Measurements from ENCODE around the gene ST6GALNAC3.
"Not testable (repeated sequence)": the region's sequence is repeated elsewhere in the genome, so short reads cannot be mapped to it uniquely, and the experiment has no call there.

ST6GALNAC3 gene

DNA sequence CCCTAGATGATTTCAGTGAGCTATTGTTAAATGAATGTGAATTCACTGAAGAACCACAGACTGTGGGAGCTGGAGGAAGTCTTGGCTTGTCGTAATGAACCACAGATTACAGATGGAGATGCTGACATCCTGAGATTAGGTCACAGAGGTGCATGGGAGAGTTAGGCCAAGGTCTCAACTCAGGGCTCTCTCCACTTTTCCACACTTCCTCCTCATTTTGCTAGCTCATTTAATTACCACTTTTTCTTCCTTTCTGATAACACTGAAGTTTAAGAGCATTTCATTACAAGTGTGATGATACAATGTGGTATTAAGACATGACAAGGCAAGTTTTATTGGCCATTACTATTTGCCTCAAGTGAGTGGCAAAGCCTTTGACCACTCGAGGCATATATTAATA lies 30.8 kb downstream of the ST6GALNAC3 start:
- H3K4me3 ChIP-seq (ENCODE audit: low read depth, low read length): no peak overlapping the region

DNA sequence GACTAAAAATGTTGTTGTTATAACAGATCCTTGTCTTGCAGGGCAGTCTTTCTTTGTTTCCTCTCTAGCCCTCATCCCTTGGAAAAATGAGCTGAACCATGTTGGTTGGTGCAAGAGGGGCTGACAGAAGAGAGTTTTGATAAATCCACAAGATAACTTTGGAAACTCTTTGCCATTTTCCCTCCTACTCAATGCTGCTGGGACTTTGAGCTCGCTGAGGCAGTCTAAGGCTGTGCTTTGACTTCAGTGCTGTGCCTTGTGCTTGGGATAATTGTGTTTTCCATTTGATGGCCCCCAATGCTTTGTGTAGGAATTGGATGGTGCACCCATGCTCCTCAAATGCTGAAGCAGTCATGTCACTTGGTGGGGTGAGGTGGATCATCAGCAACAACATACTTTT lies 31.7 kb downstream of the ST6GALNAC3 start:
- H3K4me3 ChIP-seq (ENCODE audit: low read depth, low read length): no peak overlapping the region

DNA sequence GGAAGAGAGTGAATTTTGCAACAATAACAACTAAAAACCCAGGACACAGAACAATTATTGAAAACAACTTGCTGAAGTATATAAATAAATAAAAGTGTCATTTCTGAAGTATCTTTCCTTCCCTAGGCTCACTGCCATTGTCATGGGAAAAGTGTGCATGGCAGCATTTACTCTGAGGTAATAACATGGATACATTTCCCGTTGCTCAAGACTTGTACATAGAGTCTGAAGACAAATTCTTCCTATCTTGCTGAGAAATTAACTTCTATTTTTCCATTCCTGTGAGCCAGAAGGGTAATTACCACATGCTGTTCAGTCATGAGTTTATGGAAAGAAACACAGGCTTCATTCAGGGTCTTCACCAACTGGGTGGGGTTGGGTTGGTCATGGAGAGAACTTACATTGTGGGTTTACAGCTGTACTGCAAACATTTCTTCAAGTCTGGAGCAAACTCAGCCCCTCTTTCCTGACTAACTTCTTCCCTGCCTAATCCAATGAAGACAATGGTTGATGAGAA lies 32.2 kb downstream of the ST6GALNAC3 start:
- no peak overlapping the region for H3K4me3 ChIP-seq (ENCODE audit: low read depth, low read length)

DNA sequence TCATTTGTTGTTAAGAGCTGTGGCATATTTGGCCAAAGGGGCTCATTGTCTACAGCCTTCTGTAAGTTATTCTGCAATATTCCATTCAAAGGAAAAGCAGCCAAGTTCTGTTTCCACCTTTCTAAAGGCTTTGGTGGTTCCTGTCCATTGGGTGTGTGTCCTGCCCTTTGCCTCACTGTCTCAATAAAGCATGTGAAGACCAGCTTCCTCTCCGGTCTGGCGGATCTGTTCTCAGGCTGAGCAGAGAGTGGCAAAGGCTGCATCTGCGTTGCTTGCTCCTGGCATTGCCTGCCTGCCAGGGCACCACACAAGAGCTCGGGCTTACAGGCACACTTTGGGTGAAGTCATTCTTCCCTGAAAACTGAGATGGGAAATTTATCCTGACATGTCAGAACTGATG lies 34.9 kb downstream of the ST6GALNAC3 start:
- H3K4me3 ChIP-seq (ENCODE audit: low read depth, low read length): no peak overlapping the region

DNA sequence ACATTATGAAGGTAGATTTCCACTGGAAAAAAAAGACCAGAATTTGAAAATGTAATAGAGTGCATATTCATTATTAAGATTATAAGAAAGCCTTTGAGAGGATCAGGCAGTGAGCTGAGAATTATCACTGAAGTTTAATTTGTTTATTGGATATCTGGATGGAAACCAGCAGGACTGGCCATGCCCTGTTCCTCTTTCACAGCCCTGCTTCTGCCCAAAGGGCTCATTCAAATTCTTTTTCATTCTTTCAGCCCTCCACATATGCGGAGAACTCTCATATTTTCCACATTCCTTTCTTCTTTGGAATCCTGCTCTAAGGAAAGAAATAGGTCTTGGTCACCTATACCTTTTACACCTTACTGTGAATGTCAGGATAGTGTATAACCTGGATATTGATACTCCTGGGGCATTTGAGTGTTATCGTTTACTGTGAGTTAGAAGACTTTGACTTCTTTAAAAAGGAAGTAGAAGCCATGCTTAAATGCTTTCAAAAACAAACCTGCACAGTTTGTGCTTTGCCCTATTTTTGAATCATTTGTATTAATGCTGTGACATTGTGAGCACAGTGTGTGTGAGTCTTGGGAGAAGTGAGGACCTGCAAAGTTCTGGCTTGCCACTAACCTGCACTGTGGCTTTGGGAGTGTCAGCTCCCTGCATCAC lies 35.5 kb downstream of the ST6GALNAC3 start:
- H3K4me3 ChIP-seq (ENCODE audit: low read depth, low read length): no peak overlapping the region

DNA sequence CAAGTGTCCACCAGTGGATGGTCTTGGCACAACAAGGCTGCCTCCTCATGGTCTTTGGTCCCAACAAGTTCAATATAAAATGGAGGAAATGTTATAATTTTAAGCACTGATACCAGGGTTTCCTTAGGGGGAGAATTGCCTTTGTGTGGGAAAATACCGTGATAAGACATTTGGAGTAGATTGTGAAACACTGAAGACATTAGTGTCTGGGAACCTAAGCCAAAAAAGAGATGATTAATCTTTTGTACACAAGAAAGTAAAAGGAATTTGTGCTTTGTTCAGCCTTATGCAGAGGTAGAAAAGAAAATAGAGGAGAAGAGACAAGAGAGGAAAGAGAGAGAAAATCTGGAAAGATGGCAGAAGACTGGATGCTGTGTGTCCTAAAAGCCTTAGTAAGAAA lies 36.1 kb downstream of the ST6GALNAC3 start:
- no peak overlapping the region for H3K4me3 ChIP-seq (ENCODE audit: low read depth, low read length)

DNA sequence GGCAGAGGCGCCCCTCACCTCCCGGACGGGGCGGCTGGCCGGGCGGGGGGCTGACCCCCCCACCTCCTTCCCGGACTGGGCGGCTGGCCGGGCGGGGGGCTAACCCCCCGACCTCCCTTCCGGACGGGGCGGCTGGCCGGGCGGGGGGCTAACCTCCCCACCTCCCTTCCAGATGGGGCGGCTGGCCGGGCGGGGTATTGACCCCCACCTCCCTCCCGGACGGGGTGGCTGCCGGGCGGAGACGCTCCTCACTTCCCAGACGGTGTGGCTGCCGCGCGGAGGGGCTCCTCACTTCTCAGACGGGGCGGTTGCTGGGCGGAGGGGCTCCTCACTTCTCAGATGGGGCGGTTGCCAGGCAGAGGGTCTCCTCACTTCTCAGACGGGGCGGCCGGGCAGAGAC lies 37.8 kb downstream of the ST6GALNAC3 start:
- H3K4me3 ChIP-seq (ENCODE audit: low read depth, low read length): not testable (repeated sequence)

DNA sequence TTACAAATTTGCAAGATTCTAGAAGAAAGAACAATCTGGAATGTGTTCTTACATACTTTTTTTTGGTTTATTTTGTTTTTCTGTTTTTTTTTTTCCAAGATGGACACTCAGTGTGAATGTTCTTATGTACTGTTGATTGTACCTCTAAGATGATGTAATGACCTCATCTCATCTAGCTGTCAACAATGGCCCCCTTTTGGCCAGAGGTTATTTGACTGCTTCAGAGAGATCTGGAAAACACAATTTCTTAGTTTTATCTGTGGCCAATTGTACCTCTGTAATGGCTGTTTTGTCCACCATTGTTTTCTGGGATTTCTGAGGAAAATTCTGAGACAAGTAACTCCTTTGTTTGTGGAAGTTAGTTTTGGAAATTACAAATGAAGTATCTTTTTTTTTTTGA lies 38.9 kb downstream of the ST6GALNAC3 start:
- H3K4me3 ChIP-seq (ENCODE audit: low read depth, low read length): no peak overlapping the region

DNA sequence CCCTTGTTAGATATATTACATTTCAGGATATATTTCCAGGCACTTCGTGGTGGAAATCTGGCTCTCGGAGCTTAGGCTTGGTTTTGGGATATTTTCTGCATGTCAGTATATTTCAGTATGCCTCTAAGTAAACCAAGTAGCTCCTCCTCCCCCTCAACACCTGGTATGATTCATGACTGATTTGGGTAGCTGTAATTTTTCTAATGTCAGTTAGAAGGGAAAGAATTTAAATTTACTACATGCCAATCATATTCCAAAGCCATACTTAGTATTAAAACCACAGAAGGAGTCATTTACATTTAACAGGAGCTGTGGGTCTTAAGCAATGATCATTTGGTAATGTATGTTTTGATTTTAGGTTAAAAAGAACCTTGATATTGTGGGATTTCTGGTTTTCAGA lies 40.6 kb downstream of the ST6GALNAC3 start:
- H3K4me3 ChIP-seq (ENCODE audit: low read depth, low read length): no peak overlapping the region

DNA sequence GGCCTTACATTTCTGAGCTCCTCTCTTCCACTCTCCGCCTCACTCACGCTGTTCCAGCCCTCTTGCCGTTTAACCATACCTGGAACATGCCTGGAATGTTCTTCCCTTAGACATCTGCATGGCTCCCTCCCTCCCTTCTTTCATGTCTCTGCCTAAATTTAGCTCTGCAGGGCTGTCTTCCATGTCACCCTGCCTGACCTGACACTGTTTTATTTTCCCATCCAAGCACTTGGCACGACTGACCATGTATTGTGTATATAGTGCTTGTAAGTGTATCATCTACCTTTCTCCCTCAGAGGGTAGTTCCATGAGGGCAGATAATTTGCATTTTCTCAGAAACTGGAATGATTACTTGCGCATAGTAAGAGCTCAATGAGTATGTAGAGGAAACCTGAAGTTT lies 47.3 kb downstream of the ST6GALNAC3 start:
- no peak overlapping the region for H3K4me3 ChIP-seq (ENCODE audit: low read depth, low read length)

DNA sequence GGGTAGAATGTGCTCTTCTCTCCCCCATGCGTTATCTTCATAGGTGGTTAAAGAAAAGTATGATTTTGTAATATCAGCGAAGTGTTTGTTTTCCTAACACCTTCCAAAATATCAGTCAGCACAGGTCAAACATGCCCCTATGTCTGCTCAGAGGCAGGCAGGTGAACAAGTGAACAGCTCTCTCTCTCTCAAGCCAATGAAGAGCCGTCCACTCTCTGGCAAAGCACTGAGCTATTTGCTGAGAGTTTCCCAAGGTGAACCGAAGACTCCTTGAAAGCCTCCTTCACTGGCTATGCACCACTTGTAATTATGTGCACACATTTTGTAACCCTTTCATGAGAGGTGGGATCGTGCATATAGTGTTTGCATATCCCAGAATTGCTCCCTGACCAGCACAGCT lies 47.7 kb downstream of the ST6GALNAC3 start:
- no peak overlapping the region for H3K4me3 ChIP-seq (ENCODE audit: low read depth, low read length)

DNA sequence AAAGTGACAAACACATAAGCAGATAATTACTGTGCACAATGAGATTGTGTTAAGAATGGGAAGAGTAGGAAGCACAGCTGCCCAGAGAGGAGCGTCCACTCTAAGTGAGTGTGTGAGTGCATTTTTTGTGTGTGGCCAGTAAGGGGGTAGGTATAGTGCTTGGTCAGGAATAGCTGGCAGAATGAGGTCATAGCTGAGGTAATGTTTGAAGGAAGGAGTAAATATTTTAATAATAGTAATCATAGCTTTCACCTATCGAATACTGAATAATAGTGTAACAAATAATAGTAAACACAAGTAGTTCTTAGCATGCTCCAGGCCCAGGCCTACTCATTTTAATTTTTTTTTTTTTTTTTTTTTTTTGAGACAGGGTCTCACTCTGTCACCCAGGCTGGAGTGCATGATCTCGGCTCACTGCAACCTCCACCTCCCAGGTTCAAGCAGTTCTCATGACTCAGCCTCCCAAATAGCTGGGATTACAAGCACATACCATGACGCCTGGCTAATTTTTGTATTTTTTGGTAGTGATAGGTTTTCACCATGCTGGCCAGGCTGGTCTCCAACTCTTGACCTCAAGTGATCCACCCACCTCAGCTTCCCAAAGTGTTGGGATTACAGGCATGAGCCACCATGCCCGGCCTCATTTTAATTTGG lies 49.0 kb downstream of the ST6GALNAC3 start:
- not testable (repeated sequence) for H3K4me3 ChIP-seq (ENCODE audit: low read depth, low read length)

DNA sequence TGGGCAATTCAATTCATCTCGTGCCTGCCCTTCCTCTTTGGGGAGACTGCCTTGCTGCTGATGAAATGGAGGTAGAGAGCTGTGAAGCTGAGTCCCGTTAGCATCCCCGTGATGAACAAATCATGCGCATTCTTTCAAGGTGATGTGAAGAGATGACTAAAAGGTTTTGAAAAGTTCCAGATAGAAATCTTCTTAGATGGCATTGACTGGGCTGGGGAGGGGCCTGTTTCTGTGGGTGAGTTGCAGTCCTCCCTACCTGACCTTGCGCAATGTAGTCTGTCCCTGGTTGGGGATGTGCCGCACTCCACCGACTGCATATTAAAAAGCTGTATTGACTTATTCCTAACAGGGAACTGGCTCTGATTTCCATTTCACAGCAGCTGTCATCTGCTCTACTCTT lies 49.6 kb downstream of the ST6GALNAC3 start:
- H3K4me3 ChIP-seq (ENCODE audit: low read depth, low read length): no peak overlapping the region

DNA sequence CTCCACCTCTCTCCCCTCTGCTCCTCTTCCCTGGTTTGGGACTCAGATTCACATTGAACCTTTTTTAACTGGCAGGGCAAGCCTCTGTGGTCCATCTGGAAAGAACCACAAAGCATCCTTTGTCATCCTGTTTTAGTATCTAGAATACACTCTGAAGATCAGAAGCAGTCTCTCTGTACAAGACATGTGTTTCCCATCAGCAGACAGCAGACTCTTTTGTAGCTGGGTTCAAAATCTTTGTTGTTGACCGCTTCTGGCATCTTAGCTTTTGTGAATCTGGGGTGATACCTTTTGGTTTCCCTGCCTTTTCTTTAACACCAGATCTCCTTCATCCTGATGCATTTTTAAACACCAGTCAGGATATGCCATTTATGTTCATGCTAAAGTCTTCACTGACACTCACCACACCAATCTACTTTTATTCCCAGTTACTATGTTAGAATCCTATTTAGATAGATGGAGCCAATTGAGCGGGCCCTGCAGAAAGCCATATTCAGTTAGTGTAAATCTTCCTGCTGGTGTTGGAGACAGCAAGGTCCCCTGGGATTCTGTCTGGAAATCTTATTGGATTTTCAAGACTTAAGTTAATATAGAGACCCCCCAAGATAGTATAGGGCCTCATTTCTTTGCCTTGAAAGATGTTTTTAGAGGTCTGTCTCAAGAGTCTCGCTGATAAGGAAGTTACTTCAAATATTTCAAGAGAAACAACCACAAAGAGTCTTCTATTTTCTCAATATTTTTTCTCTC lies 51.1 kb downstream of the ST6GALNAC3 start:
- H3K4me3 ChIP-seq (ENCODE audit: low read depth, low read length): no peak overlapping the region

DNA sequence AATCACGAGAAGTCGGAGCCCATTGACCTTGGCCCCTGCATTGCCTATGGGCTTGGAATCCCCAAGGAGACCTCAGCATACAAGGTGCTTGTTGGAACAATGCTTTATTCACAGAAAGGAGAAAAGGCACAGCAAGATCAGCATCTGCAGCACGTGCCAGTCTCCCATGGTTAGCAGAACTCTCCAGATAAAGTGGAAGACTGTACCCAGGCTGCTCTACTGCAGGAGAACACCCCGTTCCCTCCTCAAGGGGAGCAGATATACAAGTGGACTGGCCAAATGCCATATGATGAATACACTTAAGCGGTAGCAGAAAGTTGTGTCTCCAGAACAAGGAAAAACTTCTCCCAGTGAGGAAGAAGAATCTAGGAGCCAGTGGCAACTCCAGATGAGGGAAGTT lies 53.5 kb downstream of the ST6GALNAC3 start:
- no peak overlapping the region for H3K4me3 ChIP-seq (ENCODE audit: low read depth, low read length)

DNA sequence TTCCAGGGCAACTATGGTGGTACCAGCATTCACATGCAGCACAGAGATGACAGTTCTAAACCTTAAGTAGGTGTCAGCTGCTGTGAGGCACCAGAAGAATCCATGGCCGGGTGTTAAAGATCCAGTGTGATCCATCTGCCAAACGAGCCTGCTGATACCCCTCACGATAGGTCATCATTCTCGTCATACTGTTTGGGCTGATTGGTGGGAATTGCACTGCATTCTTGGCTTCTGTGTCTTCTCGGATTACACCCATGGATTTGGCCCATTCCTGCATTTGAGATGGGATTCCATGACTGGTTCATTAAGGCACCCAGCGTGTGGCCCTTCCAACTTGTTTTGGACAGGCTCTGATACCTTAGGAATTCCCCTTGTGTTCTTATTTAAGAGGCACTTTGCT lies 55.2 kb downstream of the ST6GALNAC3 start:
- H3K4me3 ChIP-seq (ENCODE audit: low read depth, low read length): no peak overlapping the region

DNA sequence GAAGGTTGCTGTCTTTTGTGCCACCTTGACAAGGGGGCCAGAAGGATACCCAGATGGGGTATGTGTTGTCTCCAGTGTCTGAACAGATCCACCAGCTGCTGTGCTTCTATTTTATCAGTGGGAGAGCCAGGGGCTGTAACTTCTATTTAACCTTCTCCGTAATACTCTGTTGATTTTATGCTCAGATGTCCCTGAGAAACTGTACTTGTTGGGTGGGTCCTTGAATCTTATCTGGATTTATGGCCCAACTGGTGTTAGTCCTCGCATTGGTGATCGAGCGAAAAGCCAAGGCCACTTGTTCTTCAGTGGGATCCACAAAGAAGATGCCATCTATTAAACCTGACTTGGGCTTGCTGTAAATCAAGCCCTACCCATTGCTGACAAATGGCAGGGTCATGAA lies 56.4 kb downstream of the ST6GALNAC3 start:
- H3K4me3 ChIP-seq (ENCODE audit: low read depth, low read length): no peak overlapping the region

DNA sequence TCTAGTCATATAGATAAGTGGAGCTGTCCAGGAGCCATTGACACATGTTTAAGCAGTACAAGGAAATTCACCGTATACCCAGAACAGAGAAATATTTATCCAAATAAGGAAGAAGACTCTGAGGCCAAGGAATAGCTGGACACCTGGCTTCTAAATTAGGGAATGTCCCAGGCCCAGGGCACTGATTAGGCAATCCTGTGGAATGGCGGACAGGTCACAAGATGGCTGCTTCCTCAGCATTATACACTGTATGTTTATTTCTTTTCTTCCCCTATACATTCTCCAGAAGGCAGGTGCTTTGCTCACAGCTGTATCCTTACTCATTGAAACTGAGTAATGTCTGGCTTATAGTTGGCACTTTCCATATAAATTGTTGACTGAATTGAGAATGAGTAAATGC lies 59.4 kb downstream of the ST6GALNAC3 start:
- no peak overlapping the region for H3K4me3 ChIP-seq (ENCODE audit: low read depth, low read length)

DNA sequence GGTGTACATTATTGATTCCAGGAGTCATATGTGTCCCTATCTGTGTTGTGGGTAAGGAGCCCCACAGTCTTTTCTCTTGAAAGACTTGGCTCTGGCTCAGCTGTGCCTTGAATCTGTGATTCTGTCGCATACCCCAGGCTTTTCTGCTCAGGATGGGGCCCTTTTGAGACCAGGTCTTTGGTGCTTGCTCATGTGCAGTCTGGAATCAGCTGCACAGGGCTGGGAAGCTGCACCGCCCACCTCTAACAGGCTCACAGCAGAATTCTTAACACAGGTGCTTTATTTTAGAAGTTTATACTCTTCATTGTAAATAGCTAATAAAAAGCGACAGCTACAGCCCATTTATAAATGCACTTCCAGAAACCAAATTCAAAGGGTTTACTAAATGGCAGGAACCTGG lies 61.3 kb downstream of the ST6GALNAC3 start:
- H3K4me3 ChIP-seq (ENCODE audit: low read depth, low read length): no peak overlapping the region

DNA sequence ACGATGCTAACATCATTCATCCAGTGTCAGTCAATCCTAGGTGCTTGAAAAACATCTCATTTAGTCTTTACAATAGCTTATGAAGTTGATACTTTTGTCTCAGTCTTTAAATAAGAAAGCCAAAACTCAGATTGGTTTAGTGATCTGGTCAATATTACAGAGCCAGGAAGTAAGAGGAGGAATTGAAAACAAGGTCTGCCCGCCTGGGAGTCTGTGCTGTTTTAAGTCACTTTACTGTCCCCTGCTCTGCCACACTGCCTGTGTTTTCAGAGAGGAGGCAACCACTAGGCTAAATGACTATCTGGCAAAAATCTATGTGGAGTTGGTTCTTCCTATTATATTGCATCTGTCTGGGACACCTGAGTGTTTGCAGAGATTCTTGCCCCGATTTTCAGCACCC lies 62.3 kb downstream of the ST6GALNAC3 start:
- no peak overlapping the region for H3K4me3 ChIP-seq (ENCODE audit: low read depth, low read length)

DNA sequence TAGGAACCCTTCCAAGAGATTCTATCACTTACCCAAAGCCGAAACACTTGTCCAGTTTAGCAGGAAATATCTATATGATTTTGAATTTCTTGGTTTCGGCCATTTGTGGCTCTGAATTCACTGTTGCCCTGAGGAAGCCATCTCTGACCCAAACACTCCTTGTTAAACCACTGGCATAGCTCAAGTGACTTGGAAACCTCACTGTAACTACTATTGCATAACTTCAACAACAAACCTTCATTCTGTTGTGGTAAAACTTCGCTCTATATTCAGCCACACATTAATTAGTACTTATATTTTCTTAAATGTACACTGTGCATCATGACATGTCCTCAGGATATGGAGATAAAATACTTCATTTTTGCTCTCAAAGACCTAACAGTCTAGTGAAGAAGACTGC lies 63.2 kb downstream of the ST6GALNAC3 start:
- H3K4me3 ChIP-seq (ENCODE audit: low read depth, low read length): no peak overlapping the region

DNA sequence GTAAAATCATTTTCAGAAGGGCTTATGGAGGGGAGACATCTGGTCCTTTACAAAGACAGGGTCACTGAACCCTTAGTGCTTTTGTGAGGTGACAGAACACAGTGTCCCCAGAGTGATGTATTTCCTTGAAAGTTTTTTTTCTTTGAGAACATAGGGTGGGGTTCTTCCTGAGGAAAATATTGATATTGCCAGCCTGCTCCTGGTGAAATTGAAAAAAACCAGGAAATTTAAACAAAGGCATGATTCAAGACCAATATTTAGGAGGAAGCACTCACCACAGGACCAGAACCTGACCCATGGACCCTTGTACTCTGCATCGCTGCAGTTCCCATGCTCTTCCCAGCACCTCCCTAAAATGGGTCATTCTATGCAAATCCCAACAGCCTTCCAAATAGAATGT lies 63.7 kb downstream of the ST6GALNAC3 start:
- no peak overlapping the region for H3K4me3 ChIP-seq (ENCODE audit: low read depth, low read length)

All from iPS-11a (cell line).